HG03139 (cell line): ENCODE data around the gene PROZ.

Experiments
- ATAC-seq: cut with Tn5 transposase; IDR thresholded peaks from one replicate; pipeline ENCODE4 v1.9.1; 2021; ENCODE audit not compliant: unreplicated experiment

PROZ gene

GRCh38 chr13:113139577-113139976 is 18.9 kb upstream of the PROZ start:
- no peak for ATAC-seq

GRCh38 chr13:113140677-113141600 is 17.5 kb upstream of the PROZ start:
- ATAC-seq: no peak

- ATAC-seq: no peak
Measured at GRCh38 chr13:113141601-113141970, 16.9 kb upstream of the PROZ start.

DNA sequence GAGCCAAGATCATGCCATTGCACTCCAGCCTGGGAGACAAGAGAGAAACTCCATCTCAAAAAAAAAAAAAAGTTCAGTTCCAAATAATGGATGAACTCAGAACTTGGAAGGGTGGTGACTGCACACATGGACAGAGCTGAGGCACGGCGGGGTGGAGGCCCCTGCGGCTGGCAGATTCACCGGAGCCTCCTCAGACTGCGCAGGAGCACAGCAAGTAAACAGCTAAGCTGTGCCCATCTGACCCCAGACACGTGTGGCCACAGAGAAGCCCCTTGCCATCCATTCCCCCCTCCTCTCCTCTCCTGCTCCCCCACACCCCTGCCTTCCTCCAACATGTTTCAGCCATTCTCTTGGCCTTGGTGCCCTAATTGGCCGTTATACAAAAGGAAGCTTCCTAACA is 15.6 kb upstream of the PROZ start:
- no peak for ATAC-seq

- ATAC-seq: no peak
Measured at GRCh38 chr13:113143466-113144254, 14.8 kb upstream of the PROZ start.

DNA sequence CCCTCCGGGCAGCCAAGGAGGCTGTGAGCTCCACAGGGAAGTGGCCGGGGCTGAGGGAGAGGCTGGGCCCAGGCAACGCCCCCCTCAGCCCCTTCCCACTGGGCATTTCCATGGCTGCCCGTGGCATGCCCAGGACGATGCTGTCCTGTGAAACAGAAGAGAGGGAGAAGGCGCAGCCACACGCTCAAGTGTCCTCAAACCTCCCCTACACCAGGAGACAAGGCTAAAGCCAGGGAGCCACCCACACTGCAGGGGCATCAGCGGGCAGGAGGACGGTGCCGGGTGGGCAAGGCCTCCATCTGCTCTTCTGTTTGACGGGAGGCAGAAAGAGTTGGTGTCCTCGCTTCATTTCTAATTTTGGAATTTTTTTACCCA is 14.2 kb upstream of the PROZ start:
- ATAC-seq: no peak

DNA sequence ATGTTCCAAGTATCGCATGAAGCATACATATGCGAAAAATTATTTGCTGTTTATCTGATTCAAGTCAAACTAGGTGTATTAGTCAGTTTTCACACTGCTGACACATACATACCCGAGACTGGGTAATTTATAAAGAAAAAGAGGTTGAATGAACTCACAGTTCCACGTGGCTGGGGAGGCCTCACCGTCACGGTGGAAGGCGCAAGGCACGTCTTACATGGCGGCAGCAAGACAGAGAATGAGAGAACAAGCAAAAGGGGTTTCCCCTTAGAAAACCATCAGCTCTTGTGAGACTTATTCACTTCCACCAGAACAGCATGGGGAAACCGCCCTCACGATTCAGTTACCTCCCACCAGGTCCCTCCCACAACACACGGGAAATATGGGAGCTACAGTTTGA is 13.0 kb upstream of the PROZ start:
- no peak for ATAC-seq

- no peak for ATAC-seq
Measured at GRCh38 chr13:113145911-113146598, 12.4 kb upstream of the PROZ start.

- ATAC-seq: no peak
Measured at GRCh38 chr13:113146750-113147149, 11.7 kb upstream of the PROZ start.

GRCh38 chr13:113147206-113147605 is 11.2 kb upstream of the PROZ start:
- ATAC-seq: no peak

- ATAC-seq: no peak
Measured at GRCh38 chr13:113148407-113148806, 10.0 kb upstream of the PROZ start.

- no peak for ATAC-seq
Measured at GRCh38 chr13:113148940-113149503, 9.4 kb upstream of the PROZ start.

GRCh38 chr13:113149711-113150549 is 8.5 kb upstream of the PROZ start:
- no peak for ATAC-seq

GRCh38 chr13:113150550-113151365 is 7.7 kb upstream of the PROZ start:
- no peak for ATAC-seq

GRCh38 chr13:113151745-113152690 is 6.4 kb upstream of the PROZ start:
- no peak for ATAC-seq

DNA sequence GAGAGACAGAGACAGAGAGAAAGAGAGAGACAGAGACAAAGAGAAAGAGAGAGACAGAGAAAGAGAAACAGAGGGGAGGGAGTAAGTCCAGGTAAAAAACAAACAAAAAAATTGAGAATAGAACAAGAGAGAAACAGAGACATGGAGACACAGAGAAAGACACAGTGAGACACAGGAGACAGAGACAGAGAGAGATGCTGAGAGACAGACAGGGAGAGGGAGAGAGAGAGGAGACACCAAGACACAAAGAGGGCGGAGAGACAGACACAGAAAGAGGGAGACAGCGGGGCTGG is 5.8 kb upstream of the PROZ start:
- no peak for ATAC-seq

DNA sequence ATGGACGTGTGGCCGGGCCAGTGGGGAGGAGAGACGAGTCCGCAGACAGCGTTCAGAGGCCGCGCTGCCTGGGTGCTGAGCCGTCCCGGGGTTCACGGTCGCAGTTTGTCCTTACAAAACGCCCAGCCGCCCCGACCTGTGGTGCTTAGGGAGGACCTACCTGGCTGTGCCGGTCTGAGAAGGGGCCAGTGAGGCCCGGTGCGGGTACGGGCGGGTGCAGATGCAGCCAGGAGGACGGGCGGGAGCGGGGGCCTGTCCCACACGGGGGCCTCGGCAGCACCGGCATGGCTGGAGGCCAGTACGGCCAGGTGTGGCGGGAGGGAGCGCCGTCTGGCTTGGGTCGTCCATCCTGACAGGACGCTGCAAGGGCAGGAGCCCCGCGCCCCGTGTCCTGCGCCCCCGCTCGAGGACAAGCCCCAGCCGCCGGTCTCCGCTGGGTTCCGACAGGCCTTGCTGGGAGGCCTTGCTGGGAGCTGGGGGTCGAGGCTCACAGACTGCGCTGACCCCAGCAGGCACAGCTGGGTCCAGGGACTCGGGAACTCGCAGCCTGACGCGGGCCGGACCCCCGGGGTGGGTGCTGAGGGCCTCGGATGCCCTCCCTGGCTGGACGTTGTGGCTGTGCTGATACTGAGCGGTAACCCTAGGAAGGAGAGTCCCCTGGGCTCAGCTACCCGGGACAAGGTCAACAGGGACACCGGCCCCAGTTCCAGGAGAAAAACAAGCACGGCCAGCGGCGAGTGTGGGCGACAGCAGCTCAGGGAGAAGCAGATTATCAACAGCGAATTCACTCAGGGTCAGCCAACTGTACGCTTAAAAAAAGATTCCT is 5.3 kb upstream of the PROZ start:
- ATAC-seq: no peak
